ENCODE data around the gene PDIA4. TPM values are rescaled to one million over a fixed set of nuclear protein-coding genes. Genes with fewer than 3 reads are reported as not detected.

PDIA4 gene
- polyA plus RNA-seq, 2 of the 4 experiments (the other 2 are of a cell fraction) = 175 to 214 TPM

- ATAC-seq = peak; percentile 45 to 49; a peak in 3 of 6 replicates
- no peak for FAIRE-seq
- H3K27ac ChIP-seq = peak overlapping the region; percentile 69 to 79
- peak; percentile 95 for TF ChIP-seq CTCF (IDR thresholded peaks at IDR 0.05)
- TF ChIP-seq RCOR1 (IDR thresholded peaks at IDR 0.05; ENCODE audit: low read depth, low read length) = no peak
- peak; percentile 81 for TF ChIP-seq SMC3 (IDR thresholded peaks at IDR 0.05)
- TF ChIP-seq JUN (IDR thresholded peaks at IDR 0.05) = no peak
- no peak for TF ChIP-seq BHLHE40 (IDR thresholded peaks at IDR 0.05; ENCODE audit: low read depth, low read length)
- TF ChIP-seq SREBF2 (IDR thresholded peaks at IDR 0.05) = peak; percentile 67
- TF ChIP-seq HEYL (CRISPR knock-in tag; IDR thresholded peaks at IDR 0.05) = no peak
- no peak for TF ChIP-seq RNF2 (IDR thresholded peaks at IDR 0.05; ENCODE audit: borderline replicate concordance, low read depth)
- TF ChIP-seq EHMT2 (IDR thresholded peaks at IDR 0.05; ENCODE audit: low read depth) = no peak
- TF ChIP-seq PHF8 (IDR thresholded peaks at IDR 0.05; ENCODE audit: borderline replicate concordance, low read depth) = 0 out of 2 replicates have a peak, but pooled peaks have one; percentile 16
- TF ChIP-seq POLR2AphosphoS2 (conservative IDR thresholded peaks at IDR 0.05; ENCODE audit: low read length) = no peak
- no peak for TF ChIP-seq ZC3H11A (IDR thresholded peaks at IDR 0.05)
- no peak for TF ChIP-seq NPAS2 (CRISPR knock-in tag; IDR thresholded peaks at IDR 0.05; ENCODE audit: borderline replicate concordance)
- TF ChIP-seq CBX8 (IDR thresholded peaks at IDR 0.05) = no peak
- TF ChIP-seq HOXA7 (CRISPR knock-in tag; IDR thresholded peaks at IDR 0.05) = no peak
- no peak for TF ChIP-seq RARB (CRISPR knock-in tag; IDR thresholded peaks at IDR 0.05)
- TF ChIP-seq CHD4 (IDR thresholded peaks at IDR 0.05; ENCODE audit: borderline replicate concordance) = no peak
- 0 out of 2 replicates have a peak, but pooled peaks have one; percentile 21 for TF ChIP-seq MAX (IDR thresholded peaks at IDR 0.05)
- peak; percentile 21 for TF ChIP-seq ZFP36 (IDR thresholded peaks at IDR 0.05; ENCODE audit: borderline replicate concordance, partially characterized antibody)
- TF ChIP-seq HOXB5 (CRISPR knock-in tag; IDR thresholded peaks at IDR 0.05) = no peak
- no peak for TF ChIP-seq ZNF302 (CRISPR knock-in tag; IDR thresholded peaks at IDR 0.05)
- TF ChIP-seq KDM5A (IDR thresholded peaks at IDR 0.05) = peak; percentile 98
- TF ChIP-seq TFCP2L1 (CRISPR knock-in tag; IDR thresholded peaks at IDR 0.05) = no peak
- TF ChIP-seq EP300 (IDR thresholded peaks at IDR 0.05) = no peak
- TF ChIP-seq RFX5 (IDR thresholded peaks at IDR 0.05) = no peak
- TF ChIP-seq FOSB (CRISPR knock-in tag; IDR thresholded peaks at IDR 0.05) = no peak
- peak; percentile 96 to 97 for TF ChIP-seq RAD21 (conservative IDR thresholded peaks at IDR 0.05 in 1 of 2, IDR thresholded peaks at IDR 0.05 in 1 of 2)
- no peak for TF ChIP-seq HES2 (IDR thresholded peaks at IDR 0.05)
- TF ChIP-seq REST (IDR thresholded peaks at IDR 0.05) = no peak
- TF ChIP-seq GATA3 (IDR thresholded peaks at IDR 0.05; ENCODE audit: borderline replicate concordance) = no peak
- 0 out of 2 replicates have a peak, but pooled peaks have one; percentile 65 for TF ChIP-seq HDAC2 (IDR thresholded peaks at IDR 0.05)
- TF ChIP-seq NFE2L2 (conservative IDR thresholded peaks at IDR 0.05; ENCODE audit: low read length) = no peak
- no peak for TF ChIP-seq CBX2 (IDR thresholded peaks at IDR 0.05; ENCODE audit: borderline replicate concordance, low read depth)
- peak; percentile 28; the same call in 1 of the 2 replicates for TF ChIP-seq HMGXB4 (CRISPR knock-in tag; IDR thresholded peaks at IDR 0.05; ENCODE audit: borderline replicate concordance)
Measured at GRCh38 chr7:148962823-148963582, 65.3 kb downstream of the PDIA4 start.

More at GRCh38 chr7:148962823-148963582, 65.3 kb downstream of the PDIA4 start:
- DNase-seq (ENCODE audit: low read depth in 1 of 2, low spot score in 1 of 2) = peak; percentile 58 to 72
- CTCF ChIA-PET = interaction anchor here (0.6 to 5.7 kb wide), 31 partner anchors 11 to 702 kb away, joined by 3 to 43 read pairs (median 4); no protein-coding TSS in a partner anchor
- WGBS (ENCODE audit: missing lambda C conversion rate) = 1% methylated on average over 5 of the region's 5 CpGs
- POLR2A ChIA-PET = interaction anchor here (0.5 to 2.0 kb wide), 3 partner anchors 20 to 116 kb away, joined by 3 to 9 read pairs (median 3); no protein-coding TSS in a partner anchor
- H3K9me3 ChIP-seq = no peaks in the 10 kb centered on the region
- H3K4me2 ChIP-seq = peak overlapping the region; percentile 92
- peak overlapping the region; percentile 54 for H3K4me3 ChIP-seq
- H3K4me1 ChIP-seq = 0 out of 3 replicates have a peak, but pooled peaks cover 9% of the 10 kb centered on the region

Data from A549 (cell line).